Activated naive CD4-positive, alpha-beta T cell treated with anti-CD3 and anti-CD28 coated beads for 36 hours (primary cell): Measurements from ENCODE around the gene BCL6. TPM values are rescaled to one million over a fixed set of nuclear protein-coding genes. Genes with fewer than 3 reads are reported as not detected.
"Not testable (repeated sequence)": the region's sequence is repeated elsewhere in the genome, so short reads cannot be mapped to it uniquely, and the experiment has no call there.

ENCODE experiments used
- CTCF ChIA-PET: fragments of 350-600 bp; sonication (Branson Sonifier 250); formaldehyde crosslinking; loops from one replicate; lab custom pipeline; 2021; ENCODE audit warnings: antibody characterized with exemption; lab: Charles Lee
- DNase-seq: peaks from one replicate; pipeline ENCODE4 v3.0.0-alpha.2; 2020
- H3K27ac Mint-ChIP-seq: one replicate; pipeline ENCODE4 v1.8.0; 2021; ENCODE audit warnings: mild to moderate bottlenecking, mixed read lengths
- H3K27me3 Mint-ChIP-seq: one replicate; pipeline ENCODE4 v1.8.0; 2021; ENCODE audit warnings: low read depth, mixed read lengths
- H3K36me3 Mint-ChIP-seq: one replicate; pipeline ENCODE4 v1.8.0; 2021; ENCODE audit warnings: low read depth, mixed read lengths
- H3K4me1 Mint-ChIP-seq: one replicate; pipeline ENCODE4 v1.8.0; 2021; ENCODE audit warnings: low read depth, mixed read lengths
- H3K4me3 Mint-ChIP-seq: one replicate; pipeline ENCODE4 v1.8.0; 2021; ENCODE audit warnings: mild to moderate bottlenecking, moderate library complexity, mixed read lengths
- H3K9me3 Mint-ChIP-seq: one replicate; pipeline ENCODE4 v1.8.0; 2021; ENCODE audit warnings: mixed read lengths
- intact Hi-C: fragments of 100-400 bp; cut with micrococcal nuclease; formaldehyde crosslinking; loops from one replicate; pipeline ENCODE4 v1.15.1; 2023
- total RNA-seq, 2 experiments: library from RNA; stranded (reverse); gene quantifications; one replicate each; pipeline ENCODE4 v1.2.3, GENCODE V29; 2021

BCL6 gene
- total RNA-seq, 2 experiments from 2014 or later: 98.9 to 101 TPM

GRCh38 chr3:187700249-187700648, 45.0 kb downstream of the BCL6 start:
- no peak for DNase-seq
- intact Hi-C loops: no loop called here

GRCh38 chr3:187698499-187699399, 46.5 kb downstream of the BCL6 start:
- Mint-ChIP-seq H3K9me3 (no peaks in the 10 kb centered on the region), H3K36me3 (no peaks in the 10 kb centered on the region)
- CTCF ChIA-PET: interaction anchor here (0.6 to 0.7 kb wide), 2 partner anchors 17 to 759 kb away, joined by 3 to 4 read pairs; no protein-coding TSS in a partner anchor

More at GRCh38 chr3:187700249-187700648, 45.0 kb downstream of the BCL6 start:
- H3K4me3 Mint-ChIP-seq: no peak overlapping the region
- no peaks in the 10 kb centered on the region for H3K4me1 Mint-ChIP-seq
- CTCF ChIA-PET: interaction anchor here (0.6 to 7.6 kb wide), 4 partner anchors 15 to 379 kb away, joined by 3 to 33 read pairs (median 8); no protein-coding TSS in a partner anchor
- no peaks in the 10 kb centered on the region for H3K9me3 Mint-ChIP-seq
- peaks cover 5% of the 10 kb centered on the region for H3K27me3 Mint-ChIP-seq
- H3K27ac Mint-ChIP-seq: no peak overlapping the region
- H3K36me3 Mint-ChIP-seq: no peaks in the 10 kb centered on the region

GRCh38 chr3:187696021-187696420, 49.2 kb downstream of the BCL6 start:
- H3K4me1 Mint-ChIP-seq: no peaks in the 10 kb centered on the region
- H3K27ac Mint-ChIP-seq: no peak overlapping the region
- H3K27me3 Mint-ChIP-seq: peaks cover 12% of the 10 kb centered on the region
- H3K4me3 Mint-ChIP-seq: no peak overlapping the region
- no peaks in the 10 kb centered on the region for H3K9me3 Mint-ChIP-seq
- intact Hi-C loops: no loop called here
- H3K36me3 Mint-ChIP-seq: no peaks in the 10 kb centered on the region
- DNase-seq: no peak
- CTCF ChIA-PET: interaction anchor here (0.6 to 1.2 kb wide), 3 partner anchors 16 to 380 kb away, joined by 3 to 4 read pairs (median 3); no protein-coding TSS in a partner anchor

More at GRCh38 chr3:187698499-187699399, 46.5 kb downstream of the BCL6 start:
- Mint-ChIP-seq H3K4me1 (no peaks in the 10 kb centered on the region), H3K4me3 (no peak overlapping the region), H3K27me3 (peaks cover 11% of the 10 kb centered on the region), H3K27ac (no peak overlapping the region)
- intact Hi-C loops: no loop called here
- DNase-seq: no peak

- Mint-ChIP-seq H3K36me3 (no peaks in the 10 kb centered on the region), H3K9me3 (no peaks in the 10 kb centered on the region), H3K4me1 (no peaks in the 10 kb centered on the region), H3K27ac (no peak overlapping the region), H3K27me3 (peaks cover 15% of the 10 kb centered on the region), H3K4me3 (no peak overlapping the region)
- CTCF ChIA-PET: interaction anchor here (0.6 to 1.2 kb wide), 3 partner anchors 16 to 379 kb away, joined by 3 to 4 read pairs (median 3); no protein-coding TSS in a partner anchor
- DNase-seq: no peak
- intact Hi-C loops: no loop called here
These were observed 49.8 kb downstream of the BCL6 start for GRCh38 chr3:187695449-187695848.

GRCh38 chr3:187694801-187695200, 50.5 kb downstream of the BCL6 start:
- no peak for DNase-seq
- Mint-ChIP-seq H3K4me3 (no peak overlapping the region), H3K9me3 (no peaks in the 10 kb centered on the region), H3K27ac (no peak overlapping the region), H3K4me1 (no peaks in the 10 kb centered on the region), H3K27me3 (peaks cover 17% of the 10 kb centered on the region), H3K36me3 (no peaks in the 10 kb centered on the region)
- CTCF ChIA-PET: interaction anchor here (1.2 kb wide), 1 partner anchor 15 kb away, joined by 3 read pairs; no protein-coding TSS in a partner anchor
- intact Hi-C loops: no loop called here

- no peaks in the 10 kb centered on the region for H3K36me3 Mint-ChIP-seq
- no peak overlapping the region for H3K4me3 Mint-ChIP-seq
- no peaks in the 10 kb centered on the region for H3K9me3 Mint-ChIP-seq
- no peaks in the 10 kb centered on the region for H3K4me1 Mint-ChIP-seq
- CTCF ChIA-PET: interaction anchor here (1.1 kb wide), 1 partner anchor 14 kb away, joined by 6 read pairs; no protein-coding TSS in a partner anchor
- H3K27ac Mint-ChIP-seq: no peak overlapping the region
- DNase-seq: no peak
- intact Hi-C loops: no loop called here
- peaks cover 24% of the 10 kb centered on the region for H3K27me3 Mint-ChIP-seq
These were observed 51.8 kb downstream of the BCL6 start for GRCh38 chr3:187693431-187693830.

GRCh38 chr3:187689984-187690383, 55.3 kb downstream of the BCL6 start:
- H3K27ac Mint-ChIP-seq: no peak overlapping the region
- CTCF ChIA-PET: interaction anchor here (1.1 kb wide), 1 partner anchor 25 kb away, joined by 5 read pairs; no protein-coding TSS in a partner anchor
- no peaks in the 10 kb centered on the region for H3K36me3 Mint-ChIP-seq
- H3K4me1 Mint-ChIP-seq: no peaks in the 10 kb centered on the region
- no peak overlapping the region for H3K4me3 Mint-ChIP-seq
- H3K27me3 Mint-ChIP-seq: peaks cover 28% of the 10 kb centered on the region
- DNase-seq: no peak
- peaks cover 3% of the 10 kb centered on the region for H3K9me3 Mint-ChIP-seq
- intact Hi-C loops: no loop called here

- no peak overlapping the region for H3K4me3 Mint-ChIP-seq
- H3K9me3 Mint-ChIP-seq: peaks cover 5% of the 10 kb centered on the region
- intact Hi-C loops: no loop called here
- no peaks in the 10 kb centered on the region for H3K36me3 Mint-ChIP-seq
- CTCF ChIA-PET: interaction anchor here (0.7 kb wide), 1 partner anchor 367 kb away, joined by 3 read pairs; no protein-coding TSS in a partner anchor
- peaks cover 31% of the 10 kb centered on the region for H3K27me3 Mint-ChIP-seq
- H3K27ac Mint-ChIP-seq: no peak overlapping the region
- no peak for DNase-seq
- peaks cover 6% of the 10 kb centered on the region for H3K4me1 Mint-ChIP-seq
These were observed 58.5 kb downstream of the BCL6 start for GRCh38 chr3:187686621-187687273.

GRCh38 chr3:187685948-187686347, 59.3 kb downstream of the BCL6 start:
- Mint-ChIP-seq H3K9me3 (peaks cover 5% of the 10 kb centered on the region), H3K4me1 (peaks cover 6% of the 10 kb centered on the region), H3K4me3 (no peak overlapping the region), H3K27me3 (peaks cover 29% of the 10 kb centered on the region), H3K36me3 (no peaks in the 10 kb centered on the region), H3K27ac (no peak overlapping the region)
- intact Hi-C loops: no loop called here
- CTCF ChIA-PET: no interaction called here
- DNase-seq: no peak

GRCh38 chr3:187684880-187685279, 60.4 kb downstream of the BCL6 start:
- CTCF ChIA-PET: interaction anchor here (1.0 to 14.7 kb wide), 3 partner anchors 19 to 365 kb away, joined by 3 to 283 read pairs (median 5); no protein-coding TSS in a partner anchor
- no peak for DNase-seq
- Mint-ChIP-seq H3K27me3 (peaks cover 29% of the 10 kb centered on the region), H3K9me3 (peaks cover 5% of the 10 kb centered on the region), H3K36me3 (no peaks in the 10 kb centered on the region), H3K27ac (no peak overlapping the region), H3K4me3 (no peak overlapping the region), H3K4me1 (peaks cover 6% of the 10 kb centered on the region)
- intact Hi-C loops: no loop called here

- Mint-ChIP-seq H3K27ac (no peak overlapping the region), H3K27me3 (peaks cover 29% of the 10 kb centered on the region), H3K4me3 (no peak overlapping the region), H3K9me3 (peaks cover 5% of the 10 kb centered on the region), H3K4me1 (peaks cover 6% of the 10 kb centered on the region), H3K36me3 (no peaks in the 10 kb centered on the region)
- intact Hi-C loops: no loop called here
- DNase-seq: no peak
- CTCF ChIA-PET: interaction anchor here (1.0 to 14.7 kb wide), 4 partner anchors 16 to 365 kb away, joined by 3 to 283 read pairs (median 4); no protein-coding TSS in a partner anchor
These were observed 60.8 kb downstream of the BCL6 start for GRCh38 chr3:187684444-187684843.

GRCh38 chr3:187681756-187682155, 63.5 kb downstream of the BCL6 start:
- peaks cover 26% of the 10 kb centered on the region for H3K27me3 Mint-ChIP-seq
- H3K4me1 Mint-ChIP-seq, DNase-seq, intact Hi-C loops, H3K4me3 Mint-ChIP-seq, H3K9me3 Mint-ChIP-seq, H3K36me3 Mint-ChIP-seq, H3K27ac Mint-ChIP-seq: not testable (repeated sequence)
- CTCF ChIA-PET: interaction anchor here (0.6 to 14.7 kb wide), 9 partner anchors 14 to 1760 kb away, joined by 3 to 283 read pairs (median 4); no protein-coding TSS in a partner anchor
